Mesendoderm (in vitro differentiated cells): ENCODE measurements around the gene MXI1.

Experiments
- DNase-seq: peaks from one replicate; pipeline ENCODE4 v3.0.0; 2013
- H2AK5ac ChIP-seq: 2 replicates; pipeline ENCODE4 v1.6.1; 2013; ENCODE audit warnings: low read length, inconsistent platforms
- H2BK120ac ChIP-seq: 2 replicates; pipeline ENCODE4 v1.6.1; 2013; ENCODE audit warnings: low read depth, mild to moderate bottlenecking, low read length, moderate library complexity, mixed read lengths
- H2BK15ac ChIP-seq: replicated peaks from 2 replicates; pipeline ENCODE4 v1.6.1; 2013; ENCODE audit warnings: low read depth, mild to moderate bottlenecking, moderate library complexity
- H2BK5ac ChIP-seq: 2 replicates; pipeline ENCODE4 v1.6.1; 2013; ENCODE audit warnings: low read length, inconsistent platforms
- H3K18ac ChIP-seq: 2 replicates; pipeline ENCODE4 v1.6.1; 2013; ENCODE audit warnings: mild to moderate bottlenecking, low read length, mixed read lengths
- H3K23ac ChIP-seq: one replicate; pipeline ENCODE4 v1.6.1; 2013; ENCODE audit warnings: low read length
- H3K27ac ChIP-seq: 2 replicates; pipeline ENCODE4 v1.5.1; 2013; ENCODE audit warnings: low read depth, mild to moderate bottlenecking, inconsistent platforms, low read length, moderate library complexity
- H3K27me3 ChIP-seq: 2 replicates; pipeline ENCODE4 v1.6.1; 2013; ENCODE audit warnings: low read length, control low read depth, mild to moderate bottlenecking, inconsistent platforms; ENCODE audit not compliant: insufficient read depth, poor library complexity
- H3K36me3 ChIP-seq: 2 replicates; pipeline ENCODE4 v1.6.1; 2013; ENCODE audit warnings: low read length, inconsistent platforms; ENCODE audit not compliant: control insufficient read depth, insufficient read depth
- H3K4ac ChIP-seq: one replicate; pipeline ENCODE4 v1.6.1; 2013; ENCODE audit warnings: low read depth, mild to moderate bottlenecking, low read length, moderate library complexity
- H3K4me1 ChIP-seq: 2 replicates; pipeline ENCODE4 v1.6.1; 2013; ENCODE audit warnings: low read depth, low read length, inconsistent platforms; ENCODE audit not compliant: control insufficient read depth
- H3K4me2 ChIP-seq: 2 replicates; pipeline ENCODE4 v1.6.1; 2013; ENCODE audit warnings: low read length
- H3K4me3 ChIP-seq: 2 replicates; pipeline ENCODE4 v1.5.1; 2013; ENCODE audit warnings: mild to moderate bottlenecking, low read length
- H3K56ac ChIP-seq: one replicate; pipeline ENCODE4 v1.6.1; 2013; ENCODE audit warnings: low read length
- H3K79me1 ChIP-seq: 2 replicates; pipeline ENCODE4 v1.6.1; 2013; ENCODE audit warnings: low read length, inconsistent platforms
- H3K79me2 ChIP-seq: 2 replicates; pipeline ENCODE4 v1.6.1; 2013; ENCODE audit warnings: mild to moderate bottlenecking, low read length; ENCODE audit not compliant: control insufficient read depth, insufficient read depth
- H3K9ac ChIP-seq: 2 replicates; pipeline ENCODE4 v1.6.1; 2013; ENCODE audit warnings: low read length, inconsistent platforms
- H4K5ac ChIP-seq: one replicate; pipeline ENCODE4 v1.6.1; 2013; ENCODE audit warnings: low read length
- H4K8ac ChIP-seq: one replicate; pipeline ENCODE4 v1.6.1; 2013; ENCODE audit warnings: low read depth, mild to moderate bottlenecking, control low read depth, low read length, moderate library complexity
- WGBS: extraction: QIAGEN DNeasy Blood & Tissue Kit; methylation state at CpG from one replicate; pipeline ENCODE4 v1.1.7; 2013; ENCODE audit warnings: low lambda C conversion rate, missing lambda C conversion rate; ENCODE audit not compliant: insufficient coverage; ENCODE audit errors: extremely low coverage; 5-methylcytosine and 5-hydroxymethylcytosine counted together

The MXI1 gene

GRCh38 chr10:110203500-110204455, 3.6 kb upstream of the MXI1 start:
- Histone ChIP-seq H3K4me2 (no peak overlapping the region), H3K27me3 (no peaks in the 10 kb centered on the region), H3K27ac (no peak overlapping the region), H3K18ac (no peak overlapping the region), H4K8ac (no peak overlapping the region), H3K79me1 (no peaks in the 10 kb centered on the region), H3K23ac (no peak overlapping the region), H2BK120ac (no peak overlapping the region), H2AK5ac (no peak overlapping the region), H3K4me1 (peaks cover 2% of the 10 kb centered on the region), H2BK15ac (no peak overlapping the region), H3K79me2 (no peaks in the 10 kb centered on the region), H3K4me3 (no peak overlapping the region), H3K36me3 (no peaks in the 10 kb centered on the region), H2BK5ac (no peak overlapping the region), H3K9ac (no peak overlapping the region), H3K56ac (no peak overlapping the region), H4K5ac (no peak overlapping the region), H3K4ac (no peak overlapping the region)
- DNase-seq, result no peak
- WGBS, result no CpG with 5 or more reads among the region's 8 CpGs

- H3K27ac ChIP-seq, result no peak overlapping the region
- peaks cover 2% of the 10 kb centered on the region for H3K4me1 ChIP-seq
- H3K27me3 ChIP-seq, result peaks cover 2% of the 10 kb centered on the region
- no peak overlapping the region for H3K4ac ChIP-seq
- H2BK5ac ChIP-seq, result no peak overlapping the region
- H4K8ac ChIP-seq, result no peak overlapping the region
- H3K18ac ChIP-seq, result no peak overlapping the region
- DNase-seq, result no peak
- no peaks in the 10 kb centered on the region for H3K79me1 ChIP-seq
- no peak overlapping the region for H4K5ac ChIP-seq
- no peak overlapping the region for H3K4me2 ChIP-seq
- H3K9ac ChIP-seq, result no peak overlapping the region
- no peak overlapping the region for H3K23ac ChIP-seq
- H2AK5ac ChIP-seq, result no peak overlapping the region
- no peak overlapping the region for H2BK120ac ChIP-seq
- no peak overlapping the region for H2BK15ac ChIP-seq
- H3K36me3 ChIP-seq, result no peaks in the 10 kb centered on the region
- WGBS, result no CpG with 5 or more reads among the region's 12 CpGs
- H3K79me2 ChIP-seq, result no peaks in the 10 kb centered on the region
- H3K4me3 ChIP-seq, result no peak overlapping the region
- no peak overlapping the region for H3K56ac ChIP-seq
Measured at GRCh38 chr10:110205051-110205675, 2.2 kb upstream of the MXI1 start.

- Histone ChIP-seq H3K4ac (no peak overlapping the region), H2BK5ac (no peak overlapping the region), H3K27me3 (peaks cover 8% of the 10 kb centered on the region), H4K5ac (no peak overlapping the region), H3K27ac (no peak overlapping the region), H2AK5ac (no peak overlapping the region), H3K79me2 (no peaks in the 10 kb centered on the region), H2BK120ac (no peak overlapping the region), H3K9ac (peak overlapping the region; percentile 69), H4K8ac (no peak overlapping the region), H2BK15ac (no peak overlapping the region), H3K79me1 (no peaks in the 10 kb centered on the region), H3K18ac (peak overlapping the region; percentile 52), H3K4me1 (peaks cover 5% of the 10 kb centered on the region), H3K4me2 (peak overlapping the region; percentile 81), H3K36me3 (no peaks in the 10 kb centered on the region), H3K23ac (no peak overlapping the region), H3K4me3 (peak overlapping the region; percentile 51), H3K56ac (peak overlapping the region; percentile 78)
- no CpG with 5 or more reads among the region's 57 CpGs for WGBS
- peak; percentile 78 for DNase-seq
Measured at GRCh38 chr10:110207805-110208613, 604 bp downstream of the MXI1 start.

- Histone ChIP-seq H3K27me3 (peaks cover 8% of the 10 kb centered on the region), H3K27ac (no peak overlapping the region), H2BK5ac (no peak overlapping the region), H3K23ac (peak overlapping the region; percentile 83), H3K79me1 (no peaks in the 10 kb centered on the region), H3K18ac (peak overlapping the region; percentile 5), H2BK15ac (no peak overlapping the region), H3K4me2 (peak overlapping the region; percentile 99), H3K36me3 (no peaks in the 10 kb centered on the region), H2BK120ac (no peak overlapping the region), H3K56ac (peak overlapping the region; percentile 83), H2AK5ac (no peak overlapping the region), H4K5ac (no peak overlapping the region), H3K79me2 (no peaks in the 10 kb centered on the region), H4K8ac (no peak overlapping the region), H3K4me1 (peaks cover 5% of the 10 kb centered on the region), H3K4me3 (peak overlapping the region; percentile 54), H3K4ac (no peak overlapping the region), H3K9ac (peak overlapping the region; percentile 75)
- no peak for DNase-seq
- WGBS, result no CpG with 5 or more reads among the region's 44 CpGs
Measured at GRCh38 chr10:110208614-110209453, 1.4 kb downstream of the MXI1 start.

- H2BK15ac ChIP-seq, result no peak overlapping the region
- DNase-seq, result peak; percentile 61
- no CpG with 5 or more reads among the region's 24 CpGs for WGBS
- H2BK5ac ChIP-seq, result no peak overlapping the region
- peak overlapping the region; percentile 99 for H3K4me2 ChIP-seq
- no peaks in the 10 kb centered on the region for H3K79me2 ChIP-seq
- H3K36me3 ChIP-seq, result no peaks in the 10 kb centered on the region
- peaks cover 8% of the 10 kb centered on the region for H3K27me3 ChIP-seq
- H3K79me1 ChIP-seq, result no peaks in the 10 kb centered on the region
- H3K9ac ChIP-seq, result peak overlapping the region; percentile 75
- no peak overlapping the region for H4K5ac ChIP-seq
- no peak overlapping the region for H4K8ac ChIP-seq
- H3K4me3 ChIP-seq, result peak overlapping the region; percentile 54
- H3K4me1 ChIP-seq, result peaks cover 5% of the 10 kb centered on the region
- peak overlapping the region; percentile 83 for H3K56ac ChIP-seq
- peak overlapping the region; percentile 2 for H3K18ac ChIP-seq
- no peak overlapping the region for H3K27ac ChIP-seq
- no peak overlapping the region for H2BK120ac ChIP-seq
- H2AK5ac ChIP-seq, result no peak overlapping the region
- peak overlapping the region; percentile 83 for H3K23ac ChIP-seq
- H3K4ac ChIP-seq, result no peak overlapping the region
Measured at GRCh38 chr10:110209454-110209925, 2.1 kb downstream of the MXI1 start.
